ELR (cell line): ENCODE data around the gene SP3.

Experiments used
- DNase-seq: peaks from one replicate; pipeline ENCODE4 v3.0.0-alpha.2; 2015; ENCODE audit warnings: low read depth

The SP3 gene

GRCh38 chr2:173996766-173997165 is 31.6 kb upstream of the SP3 start:
- no peak for DNase-seq

GRCh38 chr2:173993459-173993858 is 28.3 kb upstream of the SP3 start:
- no peak for DNase-seq

DNA sequence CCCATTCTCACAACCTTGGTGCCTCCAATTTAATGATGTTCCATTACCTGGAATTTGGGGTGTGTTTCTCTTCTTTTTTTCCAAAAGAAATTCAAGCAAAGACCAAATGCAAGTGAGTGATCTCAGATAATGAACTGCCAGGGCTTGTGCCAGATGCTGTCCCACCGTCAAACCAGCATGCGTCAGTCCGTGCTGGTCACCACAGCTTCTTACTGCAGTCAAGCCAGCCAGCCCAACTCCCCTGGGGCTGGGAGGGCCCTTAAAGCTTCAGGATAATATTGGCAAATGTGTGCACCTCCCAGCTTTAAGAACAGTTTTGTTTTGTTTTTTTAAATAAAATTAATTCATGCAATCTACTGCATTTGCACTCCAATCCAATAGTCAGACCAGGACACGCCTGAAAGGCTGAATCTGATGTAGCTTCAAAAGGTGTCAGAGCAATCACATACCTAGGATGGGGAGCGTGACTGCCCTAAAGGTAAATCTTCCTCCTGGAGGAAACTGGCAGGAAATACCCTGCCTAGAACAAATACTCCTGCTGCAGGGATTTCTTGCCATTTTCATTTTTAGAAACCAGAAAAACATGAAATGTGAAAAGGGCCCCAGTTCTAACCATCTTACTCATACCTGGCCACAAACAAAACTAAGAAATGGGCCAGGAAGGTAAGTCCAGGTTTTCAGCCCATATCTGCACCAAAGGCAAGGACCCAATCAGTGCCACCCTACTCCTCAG is 26.8 kb upstream of the SP3 start:
- no peak for DNase-seq

DNA sequence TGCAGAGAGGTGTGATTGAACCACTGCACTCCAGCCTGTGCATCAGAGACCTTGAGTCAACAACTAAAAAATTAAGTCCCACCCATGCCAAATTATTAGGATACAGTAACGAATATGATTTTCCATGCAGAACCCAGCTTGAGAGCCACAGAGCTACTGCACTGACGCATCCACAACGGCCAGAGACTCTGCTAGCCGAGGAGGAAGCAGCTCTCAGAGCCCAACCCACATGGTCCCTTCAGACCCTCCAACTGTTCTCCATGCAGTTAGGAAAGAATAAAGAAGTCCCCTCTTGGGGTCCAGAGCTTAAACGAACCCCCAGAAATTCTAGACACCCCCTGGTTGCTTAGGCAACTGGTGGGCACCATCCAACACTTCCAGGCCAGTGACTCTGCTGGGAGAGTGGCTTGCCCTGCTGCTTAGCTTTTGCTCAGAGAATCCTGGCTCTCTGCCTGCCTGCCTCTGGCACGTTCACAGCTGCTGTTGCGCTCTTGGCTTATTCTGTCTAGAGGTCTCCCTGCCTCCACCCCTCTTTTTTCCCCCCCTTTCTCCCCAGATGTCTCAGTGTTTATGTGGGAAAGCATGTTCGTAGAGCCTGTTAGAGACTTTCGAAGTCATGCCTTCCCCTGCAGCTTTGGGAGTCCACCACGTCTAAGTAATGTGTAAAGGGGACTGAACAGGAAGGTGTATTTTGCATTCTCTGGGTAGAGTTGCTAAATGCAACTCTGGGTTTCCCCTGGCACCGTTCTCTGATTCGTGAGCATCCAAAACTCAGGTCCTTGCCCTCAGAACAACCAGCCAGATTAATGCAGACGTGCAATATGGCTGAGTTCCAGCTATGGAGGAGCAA is 26.0 kb upstream of the SP3 start:
- DNase-seq = no peak

DNA sequence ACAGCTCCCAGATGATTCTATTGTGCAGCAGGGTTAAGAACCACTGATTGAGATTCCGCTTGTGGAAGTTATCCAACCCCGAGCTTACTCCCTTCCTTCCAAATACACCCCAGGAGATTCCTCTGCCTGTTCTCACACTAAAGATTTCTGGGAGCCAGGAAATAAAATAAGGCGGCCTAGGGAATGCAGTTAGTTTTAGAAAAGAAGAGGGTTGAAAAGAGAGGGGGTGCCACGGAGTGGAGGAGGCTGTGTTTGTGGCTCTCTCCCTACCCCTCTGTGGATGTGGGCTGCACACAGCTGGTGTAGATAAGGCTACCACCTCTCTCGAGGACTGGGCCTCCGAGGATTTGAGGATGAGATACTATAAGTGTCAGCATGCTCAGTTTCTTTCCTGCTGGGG is 25.1 kb upstream of the SP3 start:
- no peak for DNase-seq

DNA sequence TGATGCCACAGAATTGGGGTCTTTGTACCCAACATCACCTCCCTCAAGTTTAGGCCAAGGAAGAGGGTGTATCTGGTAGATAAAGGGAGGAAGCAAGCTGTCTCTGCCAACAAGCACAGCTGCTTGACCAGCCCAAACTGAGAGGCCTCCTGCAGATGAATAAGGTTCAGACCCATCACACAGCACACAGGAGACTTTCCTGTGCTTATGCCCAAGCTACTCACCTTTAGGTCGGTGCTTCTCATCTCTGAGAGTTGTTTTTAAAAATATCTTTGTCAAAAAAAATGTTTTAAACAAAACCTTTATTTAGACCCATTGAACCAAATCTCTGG is 24.7 kb upstream of the SP3 start:
- DNase-seq = no peak

DNA sequence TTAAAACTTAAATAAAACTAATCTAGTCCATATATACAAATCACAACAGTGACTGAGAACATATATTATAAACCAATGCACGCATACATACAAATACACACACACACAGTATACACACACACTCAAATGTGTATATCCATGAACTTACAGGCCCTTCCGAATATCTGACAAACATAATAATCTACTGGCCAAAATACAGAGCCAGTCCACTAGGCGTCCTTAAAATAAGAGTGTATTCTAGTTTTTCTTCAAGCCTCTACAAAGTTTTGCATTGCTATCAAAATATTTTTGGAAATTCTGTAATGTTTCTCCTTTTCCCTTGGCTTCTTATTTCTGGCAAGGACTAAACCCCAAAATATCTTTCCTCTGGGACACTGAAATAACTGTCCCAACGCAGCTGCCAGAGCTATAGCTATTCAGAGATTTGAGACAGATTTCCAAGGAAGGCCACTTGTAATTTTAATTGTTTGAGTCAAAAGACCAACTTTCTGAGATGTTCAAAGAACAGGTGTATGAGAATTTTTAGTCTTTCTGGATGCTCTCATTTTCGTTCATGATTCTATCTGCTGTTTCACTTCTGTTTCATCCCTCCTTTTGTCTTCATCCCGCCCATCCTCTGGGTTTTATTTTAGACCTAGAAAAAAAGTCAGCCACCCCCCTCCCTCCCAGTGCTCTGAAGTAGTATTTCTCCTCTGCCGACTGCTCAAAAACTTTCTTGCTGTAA is 24.1 kb upstream of the SP3 start:
- no peak for DNase-seq

DNA sequence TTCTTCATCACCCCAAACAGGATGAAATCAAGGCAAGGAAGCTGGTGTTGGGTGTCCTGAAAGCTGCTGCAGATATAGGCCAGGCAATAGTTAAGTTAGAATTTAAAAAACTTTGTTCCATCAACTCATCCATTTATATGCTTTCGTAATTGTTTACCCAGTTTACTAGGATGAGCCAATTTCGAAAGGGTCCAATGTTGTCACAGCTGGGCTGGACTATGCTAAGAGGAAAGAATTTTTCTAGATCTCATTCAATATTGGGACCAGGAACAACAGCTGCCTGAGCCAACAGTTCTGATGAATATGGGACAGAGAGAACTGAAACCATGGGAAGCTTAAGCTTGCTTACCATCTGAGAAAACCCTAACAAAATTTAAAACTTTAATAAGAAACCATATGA is 21.6 kb upstream of the SP3 start:
- no peak for DNase-seq

- DNase-seq = no peak
Observed at GRCh38 chr2:173985605-173985992, 20.4 kb upstream of the SP3 start.

DNA sequence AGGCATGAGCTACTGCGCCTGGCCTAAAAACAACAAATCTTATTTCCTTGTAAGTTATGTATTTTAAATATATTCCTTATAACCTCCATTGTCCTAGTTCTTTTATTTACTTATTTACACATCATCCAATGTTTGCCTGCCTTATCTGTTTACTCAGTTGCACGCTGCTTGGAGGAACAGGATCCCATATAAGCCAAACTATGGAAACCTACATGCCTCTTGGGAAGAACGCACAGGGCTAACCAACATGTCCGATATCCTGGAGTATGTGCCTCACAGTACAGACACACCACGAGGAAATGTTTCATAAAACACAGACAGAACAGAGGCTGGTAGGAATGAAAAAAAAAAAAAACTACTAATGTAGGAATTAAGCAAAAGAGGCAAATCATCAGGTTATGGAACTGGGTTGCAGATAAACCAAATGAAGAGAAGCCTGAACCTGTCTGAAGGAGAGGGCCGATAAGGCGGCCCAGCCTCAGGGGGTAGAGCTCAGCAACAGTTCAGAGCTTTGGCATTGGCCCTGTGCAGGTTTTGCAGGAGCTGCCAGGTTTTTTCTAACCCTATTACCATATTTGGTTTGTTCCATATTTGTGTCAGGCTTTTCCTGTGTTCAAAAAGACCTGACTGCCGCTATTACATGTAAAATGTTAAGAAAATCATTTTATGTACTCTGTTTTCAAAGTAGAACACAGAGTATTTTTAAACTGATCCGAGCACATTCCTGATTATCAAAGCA is 19.9 kb upstream of the SP3 start:
- no peak for DNase-seq

DNA sequence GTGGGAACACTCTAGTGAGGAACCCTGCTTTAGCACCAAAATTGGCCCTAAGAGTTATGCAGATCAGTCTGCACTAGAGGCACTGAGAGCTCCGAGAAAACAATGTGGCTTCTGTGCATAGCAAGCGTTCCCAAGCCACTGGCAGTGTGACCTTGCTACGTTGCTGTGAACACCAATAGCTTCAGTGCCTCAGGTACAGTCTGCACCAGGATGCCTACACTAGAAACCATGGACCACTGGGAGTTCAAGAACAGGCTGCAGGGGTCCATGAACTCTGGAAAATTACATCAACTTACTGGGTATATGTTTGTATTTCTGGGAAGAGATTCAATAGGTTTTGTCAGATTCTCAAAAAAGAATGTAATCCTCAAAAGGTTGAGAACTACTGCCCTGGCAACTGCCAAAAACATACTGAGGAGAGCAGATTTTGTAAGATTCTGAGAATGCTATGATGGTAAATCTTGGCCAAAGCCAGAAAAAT is 18.3 kb upstream of the SP3 start:
- no peak for DNase-seq

- no peak for DNase-seq
Observed at GRCh38 chr2:173982918-173983317, 17.7 kb upstream of the SP3 start.

- no peak for DNase-seq
Observed at GRCh38 chr2:173982182-173982714, 17.1 kb upstream of the SP3 start.

DNA sequence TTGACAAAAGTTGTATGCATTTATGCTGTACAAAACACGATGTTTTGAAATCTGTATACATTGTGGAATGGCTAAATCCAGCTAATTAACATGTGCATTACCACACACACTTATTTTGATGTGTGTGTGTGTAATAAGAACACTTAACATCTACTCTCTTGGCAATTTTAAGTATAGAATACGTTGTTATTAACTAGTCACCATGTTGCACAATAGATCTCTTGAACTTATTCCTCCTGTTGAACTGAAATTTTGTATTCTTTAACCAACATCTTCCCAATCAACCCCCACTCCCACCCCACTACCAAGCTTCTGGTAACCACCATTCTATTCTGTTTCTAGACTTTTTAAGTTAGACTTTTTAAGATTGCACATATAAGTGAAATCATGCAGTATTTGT is 16.3 kb upstream of the SP3 start:
- no peak for DNase-seq

DNA sequence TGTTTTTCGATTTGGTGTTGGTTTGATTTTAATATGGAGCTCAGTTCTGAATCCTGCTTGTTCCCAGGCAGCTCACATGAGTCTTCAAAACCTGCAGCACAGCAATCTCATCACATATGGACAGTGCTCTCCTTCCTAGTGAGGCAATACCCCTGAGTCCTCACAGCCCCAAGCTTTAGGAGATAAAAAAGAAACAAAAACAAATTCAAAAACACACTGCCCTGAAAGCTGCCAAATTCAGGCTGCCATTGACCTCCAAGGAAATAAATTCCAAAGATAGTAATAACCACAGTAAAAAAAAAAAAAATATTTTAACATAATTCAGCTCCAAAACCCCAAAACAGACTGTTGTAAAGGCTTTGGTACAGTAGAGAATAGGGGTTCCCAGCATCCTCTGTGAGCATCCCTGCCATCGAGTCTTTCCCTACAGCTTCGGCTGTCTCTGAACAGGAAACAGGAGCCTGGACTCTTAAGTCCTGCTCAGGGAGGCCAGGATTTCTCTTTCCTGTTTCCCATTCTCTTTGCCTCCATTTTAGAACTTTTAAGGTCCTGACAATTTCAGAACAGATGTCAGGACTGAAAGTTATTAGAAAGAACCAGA is 14.7 kb upstream of the SP3 start:
- no peak for DNase-seq

DNA sequence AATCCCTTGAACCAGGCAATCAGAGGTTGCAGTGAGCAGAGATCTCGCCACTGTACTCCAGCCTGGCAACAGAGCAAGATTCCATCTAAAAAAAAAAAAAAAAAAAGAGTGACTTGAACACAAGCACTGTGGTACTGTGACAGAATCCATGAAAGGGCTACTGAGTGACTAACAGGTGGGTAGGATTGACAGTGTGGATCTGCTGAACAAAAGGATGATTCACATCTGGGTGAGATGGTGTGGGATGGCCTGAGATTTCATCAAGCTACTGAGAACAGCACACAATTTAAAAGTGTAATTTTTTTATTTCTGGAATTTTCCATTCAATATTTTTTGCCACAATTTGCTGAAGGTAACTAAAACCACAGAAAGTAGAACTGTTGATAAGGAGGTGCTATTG is 13.3 kb upstream of the SP3 start:
- peak; percentile 54 for DNase-seq

GRCh38 chr2:173972636-173973035 is 7.5 kb upstream of the SP3 start:
- peak; percentile 74 for DNase-seq

- DNase-seq = no peak
Observed at GRCh38 chr2:173972165-173972564, 7.0 kb upstream of the SP3 start.

DNA sequence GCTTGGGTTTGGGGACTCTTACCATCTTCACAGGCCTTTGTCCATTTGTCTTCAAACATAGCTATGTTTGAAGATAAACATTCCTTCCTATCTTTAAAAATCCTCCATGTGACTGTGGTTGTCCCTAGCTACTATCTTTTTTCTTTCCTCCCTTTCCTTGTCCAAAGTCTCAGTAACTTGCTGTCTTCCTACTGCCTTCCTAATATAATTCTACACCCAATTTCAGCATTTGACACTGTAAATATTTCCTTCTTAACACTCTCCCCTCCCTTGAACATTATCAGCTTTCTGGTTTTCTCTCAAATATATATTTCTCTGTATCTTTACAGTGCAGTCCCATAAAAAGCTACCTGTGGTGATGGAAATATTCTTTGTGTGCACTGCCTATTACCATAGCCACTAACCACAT is 5.3 kb upstream of the SP3 start:
- DNase-seq = no peak

DNA sequence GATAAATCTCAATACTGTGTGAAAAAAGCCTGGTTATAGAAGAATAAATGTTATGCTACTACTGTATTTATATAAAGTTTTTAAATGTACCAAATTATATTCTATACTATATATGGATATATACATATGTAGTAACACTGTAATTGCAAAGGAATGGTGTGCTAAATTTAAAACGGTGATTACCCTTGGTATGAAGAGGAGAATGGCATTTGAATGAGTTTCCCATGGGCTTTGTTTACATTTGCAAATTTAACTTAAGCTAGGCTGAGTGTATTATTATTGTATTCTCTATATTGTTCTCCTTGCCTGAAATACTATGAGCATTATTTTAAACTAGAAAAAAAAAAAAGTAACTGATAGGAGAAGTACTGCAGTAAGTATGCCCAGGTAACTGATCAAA is 4.7 kb upstream of the SP3 start:
- peak; percentile 63 for DNase-seq

DNA sequence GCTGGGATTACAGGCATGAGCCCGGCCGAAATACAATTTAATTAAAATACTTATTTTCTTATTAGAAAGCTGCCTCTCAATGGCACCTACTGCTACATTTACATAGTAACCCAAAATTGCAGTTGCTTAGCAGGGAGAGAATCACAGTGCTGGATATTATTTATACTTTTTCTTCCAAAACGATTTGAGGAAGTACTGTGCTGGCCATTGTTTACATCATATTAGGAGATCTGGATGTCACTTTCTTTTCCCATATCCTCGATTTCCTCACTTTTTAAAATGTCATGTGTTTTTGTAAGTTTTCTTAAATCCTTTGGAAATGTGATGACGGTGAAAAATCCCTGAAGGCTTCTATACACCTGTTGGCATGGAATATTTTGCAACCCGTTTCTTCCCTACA is 3.4 kb upstream of the SP3 start:
- no peak for DNase-seq
